GM12864 (cell line): Measurements from ENCODE around the gene PYCARD.
"Not testable (repeated sequence)": the region's sequence is repeated elsewhere in the genome, so short reads cannot be mapped to it uniquely, and the experiment has no call there.

Experiments
- DNase-seq: peaks from one replicate; pipeline ENCODE4 v3.0.0-alpha.2; 2011; ENCODE audit warnings: low read depth
- H3K4me3 ChIP-seq: 2 replicates; pipeline ENCODE4 v1.5.1; 2011; ENCODE audit warnings: mild to moderate bottlenecking, low read depth, low read length, control low read depth
- TF ChIP-seq, protein P1 (sequence below): IDR thresholded peaks from 2 replicates; pipeline ENCODE4 v1.5.1; 2011; ENCODE audit warnings: low read depth, mild to moderate bottlenecking, moderate library complexity, low read length, control low read depth, inconsistent platforms; ENCODE audit errors: missing control alignments

The PYCARD gene

DNA sequence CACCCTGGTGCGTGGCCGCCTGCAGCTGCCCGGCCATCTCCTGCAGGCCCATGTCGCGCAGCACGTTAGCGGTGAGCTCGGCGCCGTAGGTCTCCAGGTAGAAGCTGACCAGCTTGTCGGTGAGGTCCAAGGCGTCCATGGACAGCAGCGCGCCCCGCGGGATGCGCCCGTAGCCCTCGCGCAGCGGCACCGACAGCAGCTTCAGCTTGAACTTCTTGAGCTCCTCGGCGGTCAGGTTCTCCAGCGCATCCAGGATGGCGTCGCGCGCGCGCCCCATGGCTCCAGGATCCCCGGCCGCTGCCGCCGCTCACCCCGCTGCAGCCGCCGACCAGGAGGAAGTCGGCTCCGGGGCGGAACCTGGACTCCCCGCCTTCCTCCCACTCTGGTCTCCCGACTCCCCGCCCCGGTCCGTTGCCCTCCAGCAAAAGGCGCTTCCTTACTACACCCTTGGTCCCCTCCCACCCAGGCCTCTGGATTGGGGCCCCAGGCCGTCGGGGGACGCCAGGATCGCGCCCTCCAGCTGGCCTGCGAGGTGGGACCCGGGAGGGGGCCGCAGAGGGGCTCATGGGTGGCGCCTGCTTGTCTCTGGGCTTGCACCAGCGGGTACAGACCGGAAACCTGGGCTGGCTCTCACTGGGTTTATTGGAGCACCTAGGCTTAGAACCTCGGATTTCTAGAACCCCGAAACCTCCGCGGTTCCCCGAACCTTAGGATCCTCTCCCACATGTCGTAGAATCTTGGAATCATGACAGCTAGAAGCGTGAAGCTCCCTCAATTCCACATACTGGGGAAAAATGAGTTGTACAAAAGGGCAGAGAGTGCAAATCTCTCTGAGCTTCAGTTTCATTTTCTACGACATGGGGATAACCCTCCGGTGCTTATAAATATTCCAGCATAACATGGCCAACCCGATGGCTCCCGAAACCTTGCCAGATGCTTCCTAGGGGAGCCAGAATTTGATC is at the start of gene PYCARD:
Gene PYCARD (minus strand): TSS at position 347 of the 962 bp plus-strand sequence. CDS start 70 bp downstream, at position 277.
- H3K4me3 ChIP-seq: peak within 1 kb of the TSS; percentile 62
- TF ChIP-seq, protein P1, sequence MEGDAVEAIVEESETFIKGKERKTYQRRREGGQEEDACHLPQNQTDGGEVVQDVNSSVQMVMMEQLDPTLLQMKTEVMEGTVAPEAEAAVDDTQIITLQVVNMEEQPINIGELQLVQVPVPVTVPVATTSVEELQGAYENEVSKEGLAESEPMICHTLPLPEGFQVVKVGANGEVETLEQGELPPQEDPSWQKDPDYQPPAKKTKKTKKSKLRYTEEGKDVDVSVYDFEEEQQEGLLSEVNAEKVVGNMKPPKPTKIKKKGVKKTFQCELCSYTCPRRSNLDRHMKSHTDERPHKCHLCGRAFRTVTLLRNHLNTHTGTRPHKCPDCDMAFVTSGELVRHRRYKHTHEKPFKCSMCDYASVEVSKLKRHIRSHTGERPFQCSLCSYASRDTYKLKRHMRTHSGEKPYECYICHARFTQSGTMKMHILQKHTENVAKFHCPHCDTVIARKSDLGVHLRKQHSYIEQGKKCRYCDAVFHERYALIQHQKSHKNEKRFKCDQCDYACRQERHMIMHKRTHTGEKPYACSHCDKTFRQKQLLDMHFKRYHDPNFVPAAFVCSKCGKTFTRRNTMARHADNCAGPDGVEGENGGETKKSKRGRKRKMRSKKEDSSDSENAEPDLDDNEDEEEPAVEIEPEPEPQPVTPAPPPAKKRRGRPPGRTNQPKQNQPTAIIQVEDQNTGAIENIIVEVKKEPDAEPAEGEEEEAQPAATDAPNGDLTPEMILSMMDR: no peak
- no peak for DNase-seq

DNA sequence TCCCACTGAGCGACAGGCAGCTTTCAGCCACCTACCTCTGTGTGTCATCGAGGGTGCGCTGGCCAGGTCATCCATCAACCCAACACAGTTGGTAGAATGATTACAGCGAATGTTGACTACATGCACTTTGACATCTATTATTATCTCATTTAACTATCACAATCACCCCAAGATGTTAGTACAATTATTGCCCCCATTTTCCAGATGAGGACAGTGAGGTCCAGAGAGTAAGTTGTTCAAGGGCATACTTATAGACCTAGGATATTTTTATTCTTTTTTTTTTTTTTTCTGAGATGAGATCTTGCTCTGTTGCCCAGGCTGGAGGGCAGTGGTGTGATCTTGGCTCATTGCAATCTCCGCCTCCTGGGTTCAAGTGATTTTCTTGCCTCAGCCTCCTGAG is 48.9 kb upstream of the PYCARD start:
- no peak for DNase-seq
- TF ChIP-seq, protein P1: no peak
- no peak overlapping the region for H3K4me3 ChIP-seq

DNA sequence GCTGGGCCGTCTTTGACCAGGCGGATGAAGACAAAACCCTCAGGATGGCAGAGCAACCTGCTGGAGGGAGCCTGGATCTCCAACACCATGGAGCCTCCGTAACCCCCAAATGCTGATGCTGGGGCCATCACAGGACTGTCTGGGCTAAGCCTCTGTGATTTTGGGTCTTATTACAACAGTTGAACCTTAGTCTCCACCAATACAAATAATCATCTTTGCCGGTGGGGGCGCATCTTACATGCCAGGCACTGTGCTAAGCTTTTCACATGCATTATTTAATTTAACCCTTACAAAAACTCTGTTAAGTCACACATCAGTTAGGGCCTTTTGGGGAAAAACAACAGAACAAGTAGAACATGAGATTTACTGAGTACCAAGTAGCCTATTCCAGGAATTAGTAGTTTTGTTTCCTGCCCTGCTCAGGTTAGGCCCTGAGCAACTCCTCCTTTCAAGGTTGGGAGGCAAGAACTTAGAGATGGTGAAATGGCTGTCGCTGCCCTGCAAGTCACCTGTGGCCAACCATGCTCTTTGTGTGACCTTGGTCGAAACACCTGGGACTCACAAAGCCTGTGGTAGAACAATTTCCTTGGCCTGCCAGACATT is 48.3 kb upstream of the PYCARD start:
- H3K4me3 ChIP-seq: no peak overlapping the region
- TF ChIP-seq, protein P1: no peak
- no peak for DNase-seq

DNA sequence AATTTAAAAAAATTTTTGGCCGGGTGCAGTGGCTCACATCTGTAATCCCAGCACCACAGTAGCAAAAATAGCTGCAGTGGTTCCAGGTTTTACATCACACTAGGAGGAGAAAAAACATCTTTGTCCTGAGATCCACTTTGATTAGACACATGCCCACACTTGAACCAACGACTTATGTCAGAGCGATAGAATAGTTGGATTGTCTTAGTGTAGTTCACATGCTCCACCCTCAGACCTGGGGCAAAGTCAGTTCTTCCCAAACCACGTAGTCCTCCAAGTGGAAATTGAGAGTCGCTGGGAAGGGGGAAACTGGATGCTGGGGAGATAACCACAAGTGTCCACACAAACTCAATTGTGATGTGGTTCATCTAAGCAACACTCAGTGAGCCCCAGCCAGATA is 45.8 kb upstream of the PYCARD start:
- TF ChIP-seq, protein P1: no peak
- no peak overlapping the region for H3K4me3 ChIP-seq
- DNase-seq: no peak

DNA sequence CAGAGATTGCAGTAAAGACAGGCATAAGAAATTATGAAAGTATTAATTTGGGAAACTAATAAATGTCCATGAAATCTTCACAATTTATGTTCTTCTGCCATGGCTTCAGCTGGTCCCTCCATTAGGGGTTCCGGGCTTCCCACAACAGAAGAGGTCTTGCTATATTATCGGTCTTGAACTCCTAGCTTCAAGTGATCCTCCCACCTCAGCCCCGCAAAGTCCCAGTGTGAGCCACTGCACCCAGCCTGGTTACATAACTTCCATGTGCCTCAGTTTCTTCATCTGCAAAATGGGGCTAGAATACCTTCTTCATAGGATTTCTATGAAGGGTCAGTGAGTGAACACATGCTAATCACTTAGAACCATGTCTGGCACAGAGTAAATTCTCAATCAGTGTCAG is 43.7 kb upstream of the PYCARD start:
- no peak overlapping the region for H3K4me3 ChIP-seq

DNA sequence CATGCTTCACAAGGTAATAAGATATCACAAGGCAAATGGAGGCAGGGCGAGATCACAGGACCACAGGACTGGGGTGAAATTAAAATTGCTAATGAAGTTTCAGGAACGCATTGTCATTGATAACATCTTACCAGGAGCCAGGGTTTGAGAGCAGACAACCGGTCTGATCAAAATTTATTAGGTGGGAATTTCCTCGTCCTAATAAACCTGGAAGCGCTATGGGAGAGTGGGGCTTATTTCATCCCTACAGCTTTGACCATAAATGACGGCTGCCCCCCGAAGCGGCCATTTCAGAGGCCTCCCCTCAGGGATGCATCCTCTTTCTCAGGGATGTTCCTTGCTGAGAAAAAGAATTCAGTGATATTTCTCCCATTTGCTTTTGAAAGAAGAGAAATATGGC is 43.0 kb upstream of the PYCARD start:
- H3K4me3 ChIP-seq, DNase-seq: not testable (repeated sequence)

More for the DNA sequence above, 43.7 kb upstream of the PYCARD start:
- DNase-seq: no peak
- TF ChIP-seq, protein P1: no peak
